Right lobe of liver (tissue), 4 donors: Measurements from ENCODE around the gene NRXN2.

Source experiments
- CTCF ChIP-seq, 4 donors: fragments of 200-600 bp in 3 of 4; fragments of 450-650 bp in 1 of 4; IDR thresholded peaks; one replicate each; pipeline versions ENCODE4 v1.5.1 to v1.8.0; 2016 to 2022; ENCODE audit warnings: antibody characterized with exemption in 4 of 4, mild to moderate bottlenecking in 2 of 4
- POLR2A ChIP-seq: fragments of 450-650 bp; IDR thresholded peaks from one replicate; pipeline ENCODE4 v1.6.1; 2017; ENCODE audit warnings: antibody characterized with exemption, mild to moderate bottlenecking
- donor health status: DM: no; HTN: no; CAD: no.
- donor health status: DM: no; HTN: no; CAD: no.
- donor health status: DM: no; HTN: yes; CAD: no.

GRCh38 chr11:64619196-64619595 lies 103.8 kb downstream of the NRXN2 start:
- TF ChIP-seq POLR2A (no peak), CTCF (IDR thresholded peaks at IDR 0.05) (no peak)
